GM19025 (cell line): ENCODE results near the gene NETO2.

ENCODE experiments used
- ATAC-seq: cut with Tn5 transposase; IDR thresholded peaks from one replicate; pipeline ENCODE4 v1.9.1; 2021; ENCODE audit warnings: mild to moderate bottlenecking, low read depth, moderate library complexity; ENCODE audit not compliant: unreplicated experiment

NETO2 gene

DNA sequence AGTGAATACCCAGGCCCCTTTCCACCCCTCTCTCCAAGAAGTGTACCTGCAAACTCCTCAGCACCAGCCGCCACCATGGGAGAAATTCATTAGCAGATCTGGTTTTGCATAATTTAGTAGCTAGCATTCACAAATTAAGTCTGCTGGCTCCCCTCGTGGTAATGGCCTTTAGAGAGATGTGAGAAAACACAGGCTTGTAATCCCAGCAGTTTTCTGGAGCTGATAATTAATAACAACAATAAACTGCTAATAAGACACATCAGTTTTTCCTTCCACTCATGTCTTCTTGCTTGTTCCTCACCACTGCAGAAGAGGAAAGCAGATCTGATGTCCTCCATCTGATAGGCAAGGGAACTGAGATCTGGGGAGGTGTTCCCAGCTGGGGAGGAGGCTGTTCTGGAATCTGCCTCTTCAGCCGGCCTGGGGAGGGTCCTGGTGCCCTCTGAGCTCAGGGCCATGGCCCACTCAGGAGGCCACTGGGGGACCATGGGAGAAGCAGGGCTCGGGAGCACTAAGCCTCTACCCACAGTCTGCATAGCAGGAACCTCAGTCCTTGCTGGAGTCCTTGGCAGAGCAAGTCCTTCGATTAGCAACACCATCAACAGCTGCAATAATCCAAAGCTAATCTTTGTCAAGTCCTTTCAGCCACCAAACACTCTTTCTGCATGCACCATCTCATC is 96.1 kb downstream of the NETO2 start:
- no peak for ATAC-seq

DNA sequence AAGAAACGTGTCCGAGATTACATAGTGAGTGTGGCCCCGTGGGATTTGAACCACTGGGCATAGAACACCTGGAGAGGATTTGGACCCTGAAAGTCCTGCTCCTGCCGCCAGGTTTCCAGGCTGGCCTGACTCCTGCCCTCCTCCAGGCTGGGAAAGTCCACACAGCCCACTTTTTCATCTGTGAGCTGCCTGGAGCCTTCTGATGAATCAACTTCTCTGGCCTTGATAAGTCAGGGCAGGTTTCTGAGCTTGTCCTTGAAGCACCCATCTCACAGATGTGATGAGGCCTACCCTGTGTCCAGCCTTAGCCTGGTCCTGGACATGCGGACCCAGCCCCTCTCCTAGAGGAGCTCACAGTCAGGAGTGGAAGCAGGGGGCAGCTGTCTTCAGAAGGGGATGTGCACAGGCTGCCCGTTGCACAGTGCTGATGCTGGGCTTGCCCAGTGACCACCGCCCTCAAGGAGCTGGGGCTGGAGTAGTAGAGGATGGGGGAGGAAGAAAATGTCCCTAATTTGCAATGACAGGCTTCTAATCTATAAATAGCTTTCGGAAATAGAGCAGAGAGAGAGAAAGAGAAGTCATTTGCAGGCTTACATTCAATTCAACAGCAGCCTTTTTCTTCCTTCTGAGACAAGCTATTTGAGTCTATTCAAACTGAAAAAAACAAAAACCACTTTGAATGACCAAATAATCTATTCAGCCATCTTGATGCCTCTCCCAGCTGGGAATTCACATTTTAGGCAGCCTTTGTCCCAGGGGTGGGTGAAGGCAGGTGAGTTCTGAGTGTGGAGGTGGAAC is 96.8 kb downstream of the NETO2 start:
- ATAC-seq = peak; percentile 73

DNA sequence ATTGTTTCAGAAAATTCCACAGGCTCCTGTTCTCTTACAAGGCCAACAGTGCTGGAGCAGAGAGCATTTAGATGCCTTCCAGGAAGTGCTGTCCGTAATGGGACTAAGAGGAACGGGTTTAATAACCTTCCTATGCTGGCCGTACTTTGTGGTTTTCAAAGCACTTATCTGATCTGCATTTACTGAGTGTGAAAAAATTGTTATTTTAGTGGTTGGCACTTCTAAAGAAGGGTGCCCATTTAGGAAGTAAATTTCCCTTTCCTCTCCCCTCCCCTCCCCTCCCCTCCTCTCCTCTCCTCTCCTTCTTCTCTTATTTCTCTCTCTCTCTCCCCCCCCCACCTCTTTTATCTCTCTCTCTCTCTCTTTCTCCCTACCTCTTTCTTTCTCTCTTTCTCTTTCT is 98.3 kb downstream of the NETO2 start:
- no peak for ATAC-seq

DNA sequence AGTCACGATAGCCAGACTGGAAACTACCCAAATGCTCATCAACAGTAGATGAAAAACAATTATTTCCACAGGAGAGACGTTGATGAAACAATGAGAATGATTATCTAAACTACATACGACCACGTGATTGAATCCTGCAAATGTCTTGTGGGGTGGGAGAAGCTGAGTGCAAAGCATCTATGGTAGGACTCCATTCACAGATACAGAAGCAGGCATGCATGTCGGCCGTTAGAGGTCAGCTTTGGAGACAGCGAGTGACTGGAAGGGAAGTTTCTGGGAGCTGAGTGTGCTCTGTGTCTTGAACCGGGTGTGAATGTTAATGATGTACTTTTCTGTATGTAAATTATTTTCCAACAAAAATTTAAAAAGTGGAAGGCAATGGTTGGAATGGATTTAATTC is 98.7 kb downstream of the NETO2 start:
- no peak for ATAC-seq

DNA sequence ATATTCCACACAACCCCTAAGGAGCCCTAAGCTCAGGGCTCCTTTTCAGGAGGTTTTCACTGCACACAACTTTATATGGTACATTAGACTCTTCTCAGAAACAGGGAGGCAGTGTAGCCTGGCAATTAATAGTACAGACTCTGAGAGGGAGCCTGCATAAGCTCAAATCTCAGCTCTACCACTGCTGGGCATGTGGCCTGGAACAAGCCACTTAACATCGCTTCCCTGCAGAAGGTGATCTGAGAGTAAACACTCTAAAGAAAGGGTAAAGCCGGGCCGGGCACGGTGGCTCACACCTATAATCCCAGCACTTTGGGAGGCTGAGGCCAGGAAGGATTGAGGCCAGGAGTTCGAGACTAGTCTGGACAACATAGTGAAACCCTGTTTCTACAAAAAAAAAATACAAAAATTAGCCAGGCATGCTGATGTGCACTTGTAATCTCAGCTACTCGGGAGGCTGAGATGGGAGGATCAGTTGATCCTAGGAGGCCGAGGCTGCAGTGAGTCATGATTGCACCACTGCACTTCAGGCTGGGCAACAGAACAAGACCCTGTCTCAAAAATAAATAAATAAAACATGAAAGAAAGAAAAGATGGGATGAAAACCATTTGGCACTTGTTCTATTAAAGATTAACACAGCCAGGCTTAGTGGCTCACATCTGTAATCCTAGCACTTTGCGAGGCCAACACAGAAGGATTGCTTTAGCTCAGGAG is 99.6 kb downstream of the NETO2 start:
- no peak for ATAC-seq

DNA sequence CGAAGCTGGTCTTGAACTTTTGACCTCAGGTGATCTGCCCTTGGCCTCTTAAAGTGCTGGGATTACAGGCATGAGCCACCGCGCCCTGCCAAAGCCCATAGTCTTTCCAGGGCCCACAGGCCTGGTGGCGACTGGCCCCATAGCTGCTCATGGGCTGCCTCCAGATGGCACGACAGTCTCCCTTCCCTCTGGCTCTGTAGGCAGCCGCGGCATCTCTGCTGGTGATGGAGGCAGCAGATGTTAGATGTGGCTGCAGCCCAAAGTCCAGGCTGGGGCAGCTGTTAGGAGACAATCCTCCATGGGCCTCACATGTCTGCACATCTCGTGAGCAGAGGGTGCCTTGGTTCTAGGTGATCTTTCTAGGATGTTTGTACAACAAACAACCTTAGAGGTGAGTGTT is 100.5 kb downstream of the NETO2 start:
- ATAC-seq = no peak

DNA sequence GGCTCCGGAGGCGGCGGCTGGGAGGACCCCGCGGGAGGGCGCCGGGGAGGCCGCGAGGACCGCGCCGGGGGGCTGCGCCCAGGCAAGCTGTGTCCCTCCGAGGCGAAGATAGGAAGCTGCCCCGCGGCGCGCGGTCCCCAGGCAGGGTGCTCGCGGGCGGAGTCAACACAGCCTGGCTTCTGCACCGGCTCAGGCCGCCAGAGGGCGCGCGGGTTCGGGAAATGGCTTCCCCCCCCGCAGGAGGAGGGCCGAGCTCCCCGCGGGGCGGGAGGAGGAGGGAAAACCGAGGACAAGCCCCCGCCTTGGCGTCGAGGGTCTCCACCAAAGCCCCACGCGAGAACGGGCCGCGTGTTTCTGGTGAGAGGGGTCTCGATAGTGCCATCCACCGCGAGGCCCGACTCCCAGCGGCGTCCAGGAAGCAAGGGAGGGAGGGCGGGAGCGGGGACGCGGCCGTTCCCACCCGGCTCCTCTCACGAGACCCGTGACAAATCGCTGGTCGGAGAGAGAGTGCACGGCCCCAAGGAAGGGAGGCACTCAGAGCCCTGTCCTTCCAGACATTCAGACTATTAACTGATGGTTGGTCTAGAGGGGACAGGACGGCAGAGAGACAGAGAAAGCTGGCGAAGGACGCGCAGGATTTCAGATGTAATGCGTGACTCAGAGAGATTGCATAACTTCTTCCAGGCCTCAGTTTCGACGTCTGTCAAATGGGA is 105.8 kb downstream of the NETO2 start:
- peak; percentile 95 for ATAC-seq

DNA sequence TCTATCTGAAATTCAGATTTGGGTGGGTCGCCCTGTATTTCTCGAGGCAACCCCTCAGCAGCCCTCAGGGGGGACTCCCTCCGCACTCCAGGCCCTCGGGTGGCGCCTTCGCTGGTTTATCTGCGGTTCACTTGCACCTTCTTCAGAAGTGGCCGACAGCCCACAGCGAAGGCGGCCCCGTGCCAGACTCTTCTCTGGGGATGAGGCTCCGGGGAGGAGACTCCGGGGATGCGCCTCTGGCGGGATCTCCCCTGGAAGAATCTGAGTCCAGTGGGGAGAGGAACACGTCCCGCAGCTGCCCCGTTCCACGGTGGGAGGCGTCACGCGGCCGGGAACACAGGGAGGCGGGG is 106.4 kb downstream of the NETO2 start:
- peak; percentile 34 for ATAC-seq

DNA sequence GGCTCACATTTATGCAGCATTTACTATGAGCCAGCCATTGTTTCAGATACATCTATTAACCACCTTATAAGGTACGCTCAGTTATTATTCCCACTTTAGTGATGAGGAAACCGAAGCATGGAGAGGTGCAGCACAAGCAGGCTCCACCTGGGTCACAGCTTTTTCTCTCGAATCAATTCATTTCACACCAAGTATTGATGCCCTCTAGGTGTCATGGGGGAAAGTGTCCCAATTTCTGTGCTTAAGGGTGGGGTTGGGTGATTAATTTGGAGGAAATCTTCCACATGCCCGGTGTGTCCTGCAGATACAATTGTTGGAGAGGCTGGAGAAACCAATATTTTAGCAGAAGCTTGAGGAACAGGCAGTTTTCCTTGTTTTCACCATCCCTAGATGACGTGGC is 107.5 kb downstream of the NETO2 start:
- ATAC-seq = no peak

DNA sequence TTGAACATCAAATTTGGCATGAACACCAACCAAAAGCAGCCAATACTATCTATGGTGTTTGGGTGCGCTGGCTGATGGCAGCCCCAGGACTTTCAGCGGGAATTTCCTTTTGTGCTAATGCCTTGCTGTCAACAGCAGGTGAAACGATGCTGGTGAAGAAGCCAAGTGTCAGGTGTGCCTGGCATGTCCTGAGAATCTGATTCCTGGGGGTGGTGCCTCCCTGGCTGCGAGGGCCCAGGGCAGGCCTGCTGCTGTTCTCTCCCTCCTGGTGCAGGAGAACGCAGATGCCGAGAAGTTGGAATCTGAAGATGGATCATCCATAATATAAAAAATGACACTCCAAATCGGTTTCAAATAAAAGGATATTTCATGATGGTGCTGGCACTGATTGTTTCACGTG is 108.3 kb downstream of the NETO2 start:
- ATAC-seq = no peak

DNA sequence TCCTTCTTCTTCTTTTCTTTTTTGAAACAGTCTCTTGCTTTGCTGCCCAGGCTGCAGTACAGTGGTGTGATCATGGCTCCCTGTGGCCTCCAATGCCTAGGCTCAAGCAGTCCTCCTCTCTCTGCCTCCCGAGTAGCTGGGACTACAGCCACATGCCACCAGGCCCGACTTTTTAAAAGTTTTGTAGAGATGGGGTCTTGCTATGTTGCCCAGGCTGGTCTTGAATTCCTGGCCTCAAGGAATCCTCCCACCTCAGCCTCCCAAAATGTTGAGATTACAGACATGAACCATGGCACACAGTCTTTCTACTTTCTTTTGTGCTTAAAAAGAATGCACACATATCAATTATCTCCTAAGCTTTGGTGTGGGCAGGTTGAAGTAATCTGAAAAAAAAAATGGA is 109.3 kb downstream of the NETO2 start:
- no peak for ATAC-seq

DNA sequence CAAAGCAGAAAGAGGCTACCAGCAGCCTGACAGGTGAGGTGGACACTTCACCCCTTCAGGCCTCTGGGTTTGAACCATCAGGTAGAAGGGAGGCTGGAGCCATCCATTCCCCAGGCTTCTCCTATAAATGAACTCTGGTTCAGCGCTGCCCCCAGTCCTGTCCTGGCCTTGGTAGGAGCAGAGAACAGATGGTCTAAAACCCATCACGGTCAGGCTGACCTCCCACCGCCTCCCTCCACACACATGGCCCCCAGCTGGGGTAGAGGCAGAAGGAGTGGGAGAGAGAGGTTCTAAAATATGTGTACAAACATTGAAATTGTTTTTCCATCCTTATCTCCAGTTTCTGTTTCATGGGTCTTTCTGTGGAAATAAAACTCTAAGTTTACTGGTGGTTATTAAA is 110.6 kb downstream of the NETO2 start:
- no peak for ATAC-seq

DNA sequence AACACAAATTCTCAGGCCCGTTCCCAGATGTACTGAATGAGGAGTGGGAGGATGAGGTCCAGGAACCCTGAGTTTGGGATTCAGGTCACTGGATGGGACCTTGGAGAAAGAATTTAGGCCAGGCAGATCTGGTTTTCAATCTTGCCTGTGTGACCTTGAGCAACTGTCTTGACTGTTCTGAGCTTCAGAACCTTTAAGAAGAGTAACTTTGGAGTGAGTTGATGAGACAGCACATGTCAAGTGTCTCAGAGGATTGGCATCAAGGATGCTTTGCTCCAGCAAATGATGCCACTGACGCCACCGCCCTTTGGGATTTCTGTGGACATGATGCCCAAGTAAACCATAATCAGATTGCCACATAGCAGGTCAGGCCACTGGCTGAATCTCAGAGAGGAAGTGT is 114.0 kb downstream of the NETO2 start:
- ATAC-seq = no peak

DNA sequence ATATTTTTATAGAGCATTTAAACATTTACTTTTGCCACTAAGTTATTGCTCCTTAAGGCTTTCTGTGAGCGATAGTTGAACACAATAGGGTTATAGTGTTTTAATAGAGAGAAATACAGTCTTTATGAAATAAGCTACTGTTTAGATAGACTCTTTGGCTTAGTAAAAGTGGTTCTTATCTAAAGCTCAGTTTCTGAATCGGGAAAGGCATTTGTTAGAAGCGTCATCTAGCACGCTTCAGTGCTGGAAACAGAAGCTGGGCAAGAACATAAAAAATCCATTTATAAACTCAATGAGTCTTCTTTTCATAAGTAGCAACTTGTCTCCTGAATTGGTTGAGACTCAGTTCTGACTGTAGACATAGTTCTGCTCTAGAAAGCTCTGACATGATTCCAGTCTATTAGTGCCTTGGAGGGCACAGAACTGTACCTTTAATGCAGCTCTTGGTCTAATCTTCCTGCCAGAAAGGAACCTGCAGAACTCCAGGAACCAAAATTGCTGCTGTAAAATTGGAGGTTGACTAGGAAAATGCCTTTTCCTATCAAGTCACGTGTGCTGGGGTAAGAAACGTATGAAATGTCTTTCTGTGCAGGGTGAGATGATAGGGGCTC is 114.9 kb downstream of the NETO2 start:
- no peak for ATAC-seq
